Activated CD8-positive, alpha-beta T cell treated with anti-CD3 and anti-CD28 coated beads, Interleukin-2, amount 10 ng/mL, durations not matched to agents 7 days and 5 days (primary cell): ENCODE results near the gene FLVCR1. TPM values are rescaled to one million over a fixed set of nuclear protein-coding genes. Genes with fewer than 3 reads are reported as not detected.

Experiments used
- ATAC-seq: fragments of 150-1000 bp; cut with Tn5 transposase; one replicate; pipeline ENCODE4 v1.10.0; 2021; ENCODE audit warnings: moderate library complexity
- CTCF ChIA-PET: fragments of 350-600 bp; sonication (Branson Sonifier 250); formaldehyde crosslinking; loops from one replicate; lab custom pipeline; 2021; ENCODE audit warnings: antibody characterized with exemption; lab: Charles Lee
- POLR2A ChIA-PET: fragments of 350-600 bp; sonication (Branson Sonifier 250); formaldehyde crosslinking; loops from one replicate; lab custom pipeline; 2021; ENCODE audit warnings: antibody characterized with exemption; lab: Charles Lee
- DNase-seq: peaks from one replicate; pipeline ENCODE4 v3.0.0-alpha.2; 2020
- H3K27ac Mint-ChIP-seq: one replicate; pipeline ENCODE4 v1.8.0; 2021; ENCODE audit warnings: mild to moderate bottlenecking, mixed read lengths
- H3K27me3 Mint-ChIP-seq: one replicate; pipeline ENCODE4 v1.8.0; 2021; ENCODE audit warnings: low read depth, mixed read lengths
- H3K36me3 Mint-ChIP-seq: one replicate; pipeline ENCODE4 v1.8.0; 2021; ENCODE audit warnings: low read depth, mixed read lengths
- H3K4me1 Mint-ChIP-seq: one replicate; pipeline ENCODE4 v1.8.0; 2021; ENCODE audit warnings: low read depth, mixed read lengths
- H3K4me3 Mint-ChIP-seq: one replicate; pipeline ENCODE4 v1.8.0; 2021; ENCODE audit warnings: mild to moderate bottlenecking, mixed read lengths
- H3K9me3 Mint-ChIP-seq: one replicate; pipeline ENCODE4 v1.8.0; 2022; ENCODE audit warnings: mixed read lengths; ENCODE audit not compliant: insufficient read depth
- total RNA-seq, 2 experiments: library from RNA; stranded (reverse); gene quantifications; one replicate each; pipeline ENCODE4 v1.2.3, GENCODE V29; 2021

The FLVCR1 gene
- total RNA-seq, 2 experiments from 2014 or later, result 11.7 to 12.6 TPM

GRCh38 chr1:212941452-212941851 is 83.4 kb downstream of the FLVCR1 start:
- DNase-seq (no peak), ATAC-seq (no peak)
- no peak overlapping the region for H3K4me3 Mint-ChIP-seq
- POLR2A ChIA-PET, result no interaction called here
- no peaks in the 10 kb centered on the region for H3K9me3 Mint-ChIP-seq
- H3K27me3 Mint-ChIP-seq, result peaks cover 13% of the 10 kb centered on the region
- CTCF ChIA-PET, result no interaction called here
- H3K4me1 Mint-ChIP-seq, result no peaks in the 10 kb centered on the region
- H3K27ac Mint-ChIP-seq, result no peak overlapping the region
- H3K36me3 Mint-ChIP-seq, result no peaks in the 10 kb centered on the region

- POLR2A ChIA-PET, result no interaction called here
- peaks cover 13% of the 10 kb centered on the region for H3K27me3 Mint-ChIP-seq
- ATAC-seq (no peak), DNase-seq (no peak)
- no peaks in the 10 kb centered on the region for H3K4me1 Mint-ChIP-seq
- H3K4me3 Mint-ChIP-seq, result no peak overlapping the region
- no peak overlapping the region for H3K27ac Mint-ChIP-seq
- no peaks in the 10 kb centered on the region for H3K9me3 Mint-ChIP-seq
- CTCF ChIA-PET, result no interaction called here
- no peaks in the 10 kb centered on the region for H3K36me3 Mint-ChIP-seq
These were observed 84.8 kb downstream of the FLVCR1 start for GRCh38 chr1:212942679-212943392.

DNA sequence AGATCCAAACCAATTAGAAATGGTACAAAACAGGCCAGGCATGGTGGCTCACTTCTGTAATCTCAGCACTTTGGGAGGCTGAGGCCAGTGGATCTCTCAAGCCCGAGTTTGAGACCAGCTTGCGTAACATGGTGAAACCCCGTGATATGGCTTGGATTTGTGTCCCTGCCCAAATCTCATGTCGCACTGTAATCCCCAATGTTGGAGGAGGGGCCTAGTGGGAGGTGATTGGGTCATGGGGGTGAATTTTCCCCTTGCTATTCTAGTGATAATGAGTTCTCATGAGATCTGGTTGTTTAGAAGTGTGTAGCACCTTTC is 85.3 kb downstream of the FLVCR1 start:
- Mint-ChIP-seq H3K9me3 (no peaks in the 10 kb centered on the region), H3K4me3 (no peak overlapping the region), H3K27ac (no peak overlapping the region), H3K27me3 (peaks cover 15% of the 10 kb centered on the region), H3K36me3 (no peaks in the 10 kb centered on the region), H3K4me1 (no peaks in the 10 kb centered on the region)
- ChIA-PET CTCF (no interaction called here), POLR2A (no interaction called here)
- no peak for DNase-seq
- no peak for ATAC-seq

- Mint-ChIP-seq H3K9me3 (no peaks in the 10 kb centered on the region), H3K27ac (no peak overlapping the region), H3K27me3 (peaks cover 23% of the 10 kb centered on the region), H3K36me3 (no peaks in the 10 kb centered on the region), H3K4me1 (no peaks in the 10 kb centered on the region), H3K4me3 (no peak overlapping the region)
- ATAC-seq (no peak), DNase-seq (no peak)
- ChIA-PET POLR2A (no interaction called here), CTCF (no interaction called here)
These were observed 86.3 kb downstream of the FLVCR1 start for GRCh38 chr1:212944229-212944901.

GRCh38 chr1:212945056-212945455 is 87.0 kb downstream of the FLVCR1 start:
- no peaks in the 10 kb centered on the region for H3K36me3 Mint-ChIP-seq
- POLR2A ChIA-PET, result no interaction called here
- peaks cover 27% of the 10 kb centered on the region for H3K27me3 Mint-ChIP-seq
- peaks cover 3% of the 10 kb centered on the region for H3K4me1 Mint-ChIP-seq
- CTCF ChIA-PET, result no interaction called here
- H3K27ac Mint-ChIP-seq, result no peak overlapping the region
- ATAC-seq, result no peak
- no peaks in the 10 kb centered on the region for H3K9me3 Mint-ChIP-seq
- no peak for DNase-seq
- no peak overlapping the region for H3K4me3 Mint-ChIP-seq

- Mint-ChIP-seq H3K27ac (no peak overlapping the region), H3K4me3 (no peak overlapping the region), H3K27me3 (peaks cover 26% of the 10 kb centered on the region), H3K4me1 (peaks cover 6% of the 10 kb centered on the region), H3K36me3 (no peaks in the 10 kb centered on the region), H3K9me3 (no peaks in the 10 kb centered on the region)
- DNase-seq, result no peak
- ChIA-PET POLR2A (no interaction called here), CTCF (no interaction called here)
- ATAC-seq, result no peak
These were observed 87.5 kb downstream of the FLVCR1 start for GRCh38 chr1:212945463-212946160.

DNA sequence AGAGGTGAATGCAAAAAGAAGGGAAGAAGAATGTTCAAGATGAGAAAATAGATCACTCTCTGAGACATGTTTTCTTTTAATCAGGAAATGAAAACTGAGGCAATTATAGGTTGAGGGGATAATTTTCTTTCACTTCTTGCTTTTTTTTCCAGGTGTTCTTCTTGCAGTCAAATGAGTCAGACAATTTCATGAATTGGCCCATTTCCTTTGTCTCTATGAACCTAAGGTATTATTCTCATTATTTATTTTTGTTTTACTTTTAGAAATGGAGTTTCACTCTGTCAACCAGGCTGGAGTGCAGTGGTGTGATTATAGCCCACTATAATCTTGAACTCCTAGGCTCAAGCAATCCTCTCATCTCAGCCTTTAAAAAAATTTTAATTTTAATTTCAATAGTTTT is 88.8 kb downstream of the FLVCR1 start:
- Mint-ChIP-seq H3K4me3 (no peak overlapping the region), H3K9me3 (no peaks in the 10 kb centered on the region), H3K4me1 (peaks cover 6% of the 10 kb centered on the region), H3K27ac (no peak overlapping the region), H3K27me3 (peaks cover 33% of the 10 kb centered on the region), H3K36me3 (no peaks in the 10 kb centered on the region)
- ChIA-PET POLR2A (no interaction called here), CTCF (no interaction called here)
- DNase-seq (no peak), ATAC-seq (no peak)

Other genes with a start within 250 kb of the FLVCR1 start
- 10 to 100 TPM; 12.1 to 12.5 TPM for gene ATF3, start 249.5 kb upstream of the FLVCR1 start, total RNA-seq
- gene BATF3, start 158.4 kb upstream of the FLVCR1 start, total RNA-seq, result 10 to 100 TPM; 31.3 to 32.6 TPM
- 10 to 100 TPM; 49.5 to 55.0 TPM for gene NSL1, start 66.5 kb upstream of the FLVCR1 start, total RNA-seq
- 10 to 100 TPM; 15.3 to 17.0 TPM for gene TATDN3, start 66.4 kb upstream of the FLVCR1 start, total RNA-seq
- gene SPATA45, start 10.6 kb upstream of the FLVCR1 start, total RNA-seq, result not detected
- gene VASH2, start 92.3 kb downstream of the FLVCR1 start, total RNA-seq, result under 1 TPM; 0.16 to 0.21 TPM
- 10 to 100 TPM; 39.6 to 41.5 TPM for gene ANGEL2, start 157.6 kb downstream of the FLVCR1 start, total RNA-seq
- 10 to 100 TPM; 11.8 to 12.5 TPM for gene RPS6KC1, start 193.0 kb downstream of the FLVCR1 start, total RNA-seq